ENCODE results near the gene GALNT6.
"Not testable (repeated sequence)": the region's sequence is repeated elsewhere in the genome, so short reads cannot be mapped to it uniquely, and the experiment has no call there.

Gene GALNT6

GRCh38 chr12:51341251-51342007 lies 49.8 kb downstream of the GALNT6 start:
- Histone ChIP-seq H3K9ac (no peak overlapping the region), H3K27me3 (ENCODE audit: control insufficient read depth, insufficient read depth, low read length) (no peaks in the 10 kb centered on the region), H3K79me2 (no peaks in the 10 kb centered on the region), H3K4me1 (peaks cover 3% of the 10 kb centered on the region), H3K4me3 (ENCODE audit: low read depth, low read length) (peak overlapping the region; percentile 35), H2AFZ (peak overlapping the region; percentile 88), H3K4me2 (ENCODE audit: low read length) (peak overlapping the region; percentile 86), H3K36me3 (ENCODE audit: control insufficient read depth, insufficient read depth, low read length) (no peaks in the 10 kb centered on the region), H3K9me3 (ENCODE audit: control insufficient read depth, low read length) (no peaks in the 10 kb centered on the region), H3K27ac (no peak overlapping the region)
- TF ChIP-seq CTCF (IDR thresholded peaks at IDR 0.05), result peak; percentile 98

GRCh38 chr12:51339750-51340149 lies 51.5 kb downstream of the GALNT6 start:
- H3K36me3 ChIP-seq (ENCODE audit: control insufficient read depth, insufficient read depth, low read length), result no peaks in the 10 kb centered on the region
- TF ChIP-seq CTCF (IDR thresholded peaks at IDR 0.05), result no peak
- H3K79me2 ChIP-seq, result no peaks in the 10 kb centered on the region
- no peak overlapping the region for H3K4me2 ChIP-seq (ENCODE audit: low read length)
- H3K9me3 ChIP-seq (ENCODE audit: control insufficient read depth, low read length), result no peaks in the 10 kb centered on the region
- H2AFZ ChIP-seq, result no peak overlapping the region
- H3K9ac ChIP-seq, result no peak overlapping the region
- H3K4me3 ChIP-seq (ENCODE audit: low read depth, low read length), result no peak overlapping the region
- H3K27ac ChIP-seq, result no peak overlapping the region
- no peaks in the 10 kb centered on the region for H3K27me3 ChIP-seq (ENCODE audit: control insufficient read depth, insufficient read depth, low read length)
- peaks cover 3% of the 10 kb centered on the region for H3K4me1 ChIP-seq

DNA sequence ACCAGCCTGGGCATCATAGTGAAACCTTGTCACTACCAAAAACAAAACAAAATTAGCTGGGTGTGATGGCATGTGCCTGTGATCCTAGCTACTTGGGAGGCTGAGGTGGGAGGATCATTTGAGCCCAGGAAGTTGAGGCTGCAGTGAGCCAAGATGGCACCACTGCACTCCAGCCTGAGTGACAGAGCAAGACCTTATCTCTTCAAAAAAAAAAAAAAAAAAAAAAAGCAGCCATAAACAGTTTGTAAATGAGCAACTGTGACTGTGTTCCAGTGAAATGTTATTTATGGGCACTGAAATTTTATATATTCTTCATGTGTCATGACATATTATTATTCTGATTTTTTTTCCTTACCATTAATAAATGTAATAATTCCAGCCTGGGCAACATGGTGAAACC lies 53.9 kb downstream of the GALNT6 start:
- not testable (repeated sequence) for H3K4me2 ChIP-seq (ENCODE audit: low read length); H3K36me3 ChIP-seq (ENCODE audit: control insufficient read depth, insufficient read depth, low read length); H3K9me3 ChIP-seq (ENCODE audit: control insufficient read depth, low read length); H3K9ac ChIP-seq; H2AFZ ChIP-seq; H3K27ac ChIP-seq; H3K27me3 ChIP-seq (ENCODE audit: control insufficient read depth, insufficient read depth, low read length); H3K79me2 ChIP-seq; H3K4me3 ChIP-seq (ENCODE audit: low read depth, low read length); H3K4me1 ChIP-seq

GRCh38 chr12:51335931-51336330 lies 55.3 kb downstream of the GALNT6 start:
- Histone ChIP-seq H3K27ac (no peak overlapping the region), H3K9me3 (ENCODE audit: control insufficient read depth, low read length) (no peaks in the 10 kb centered on the region), H3K4me1 (no peaks in the 10 kb centered on the region), H3K9ac (no peak overlapping the region), H2AFZ (no peak overlapping the region), H3K4me3 (ENCODE audit: low read depth, low read length) (no peak overlapping the region), H3K4me2 (ENCODE audit: low read length) (no peak overlapping the region), H3K36me3 (ENCODE audit: control insufficient read depth, insufficient read depth, low read length) (no peaks in the 10 kb centered on the region), H3K27me3 (ENCODE audit: control insufficient read depth, insufficient read depth, low read length) (no peaks in the 10 kb centered on the region), H3K79me2 (no peaks in the 10 kb centered on the region)
- no peak for TF ChIP-seq CTCF (IDR thresholded peaks at IDR 0.05)

DNA sequence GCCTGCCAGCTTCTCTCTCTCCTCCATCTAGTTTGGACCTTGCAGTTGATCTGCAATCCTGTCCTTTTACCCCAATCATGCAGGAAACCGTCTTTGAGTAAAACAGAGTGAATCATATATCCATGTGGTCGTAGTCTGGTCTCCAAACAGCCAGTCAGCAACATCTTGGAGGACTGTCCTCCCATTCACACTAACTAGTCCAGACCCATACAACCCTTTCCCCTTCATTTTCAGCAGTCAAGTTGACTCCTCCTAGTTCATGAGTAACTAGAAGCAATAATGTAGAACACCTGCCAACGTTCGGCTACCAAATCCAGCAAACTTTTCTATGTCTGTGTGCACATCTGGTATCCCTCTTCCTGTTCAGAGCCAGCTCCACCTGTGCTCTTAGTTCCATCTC lies 56.4 kb downstream of the GALNT6 start:
- Histone ChIP-seq H3K9me3 (ENCODE audit: control insufficient read depth, low read length) (no peaks in the 10 kb centered on the region), H3K79me2 (no peaks in the 10 kb centered on the region), H2AFZ (no peak overlapping the region), H3K36me3 (ENCODE audit: control insufficient read depth, insufficient read depth, low read length) (no peaks in the 10 kb centered on the region), H3K4me3 (ENCODE audit: low read depth, low read length) (no peak overlapping the region), H3K27me3 (ENCODE audit: control insufficient read depth, insufficient read depth, low read length) (no peaks in the 10 kb centered on the region), H3K4me1 (no peaks in the 10 kb centered on the region), H3K27ac (no peak overlapping the region), H3K9ac (no peak overlapping the region), H3K4me2 (ENCODE audit: low read length) (no peak overlapping the region)
- TF ChIP-seq CTCF (IDR thresholded peaks at IDR 0.05), result no peak
